HCT116 (cell line): ENCODE results near the gene LRRC70. TPM values are rescaled to one million over a fixed set of nuclear protein-coding genes. Genes with fewer than 3 reads are reported as not detected.

Source experiments
- ATAC-seq: fragments of 200-7000 bp; cut with Tn5 transposase; 2 replicates; pipeline ENCODE4 v1.9.1; 2020; ENCODE audit warnings: mild to moderate bottlenecking, moderate library complexity
- BruUV-seq: library from RNA; stranded (reverse); fragments of 400-500 nt; replicated peaks from 2 replicates; lab custom pipeline; 2021; lab: Mats Ljungman, UMichigan
- CTCF ChIA-PET: fragments of 300-600 bp; sonication (Branson Sonifier 250); formaldehyde crosslinking; loops from one replicate; lab custom pipeline; 2021; ENCODE audit warnings: antibody characterized with exemption; lab: Charles Lee
- POLR2A ChIA-PET: fragments of 300-600, 350-600 bp; sonication (Branson Sonifier 250); formaldehyde crosslinking; loops from one replicate; lab custom pipeline; 2021; ENCODE audit warnings: antibody characterized with exemption; lab: Charles Lee
- RAD21 ChIA-PET, 2 experiments: fragments of 300-600 bp; sonication (Branson Sonifier 250); formaldehyde crosslinking; loops; one replicate each; lab custom pipeline; 2023; ENCODE audit warnings: low total read pairs in 2 of 2; ENCODE audit not compliant: uncharacterized antibody in 2 of 2, unreplicated experiment in 2 of 2, low non-redundant PET in 1 of 2; lab: Charles Lee
- DNase-seq: peaks from one replicate; pipeline ENCODE4 v3.0.0-alpha.2; 2010; ENCODE audit warnings: low read depth, low spot score
- H2AFZ ChIP-seq: fragments of 200-600 bp; shearing (Covaris generic), sonication (generic); 2 replicates; pipeline ENCODE4 v1.6.1; 2017; ENCODE audit warnings: low read depth, mixed run types, mixed read lengths, antibody characterized with exemption, low read length; ENCODE audit not compliant: poor library complexity, severe bottlenecking
- H3K27ac ChIP-seq: 2 replicates; pipeline ENCODE4 v1.5.1; 2012; ENCODE audit warnings: low read depth, low read length
- H3K27me3 ChIP-seq: fragments of 200-600 bp; sonication (generic); 2 replicates; pipeline ENCODE4 v1.6.1; 2016; ENCODE audit warnings: mixed run types, low read length, mixed read lengths; ENCODE audit not compliant: insufficient read depth
- H3K36me3 ChIP-seq, 2 experiments: fragments of 200-500 bp in 1 of 2; fragments of 200-600 bp in 1 of 2; sonication (Bioruptor generic) in 1 of 2; sonication (generic) in 1 of 2; 2 replicates each; pipeline versions ENCODE4 v1.5.1 to v1.6.1; 2014 to 2016; ENCODE audit warnings: low read length in 2 of 2, inconsistent platforms in 1 of 2, mixed read lengths in 1 of 2, mixed run types in 1 of 2; ENCODE audit not compliant: insufficient read depth in 2 of 2, control insufficient read depth in 1 of 2
- H3K4me1 ChIP-seq, 2 experiments: fragments of 200-600 bp in 1 of 2; sonication (generic) in 1 of 2; 2 replicates each; pipeline versions ENCODE4 v1.5.1 to v1.6.1; 2012 to 2017; ENCODE audit warnings: low read length in 2 of 2, inconsistent platforms in 1 of 2, mild to moderate bottlenecking in 1 of 2, mixed read lengths in 1 of 2, mixed run types in 1 of 2, moderate library complexity in 1 of 2; ENCODE audit not compliant: insufficient read depth in 2 of 2, control insufficient read depth in 1 of 2
- H3K4me2 ChIP-seq: fragments of 200-600 bp; sonication (generic); 2 replicates; pipeline ENCODE4 v1.6.1; 2017; ENCODE audit warnings: mixed run types, low read length, mixed read lengths
- H3K4me3 ChIP-seq, 2 experiments: fragments of 200-600 bp in 1 of 2; sonication (generic) in 1 of 2; replicated peaks in 1 of 2; 2 replicates each; pipeline ENCODE4 v1.5.1; 2011 to 2016; ENCODE audit warnings: low read length in 2 of 2, control low read depth in 1 of 2, low read depth in 1 of 2, mild to moderate bottlenecking in 1 of 2, mixed read lengths in 1 of 2, mixed run types in 1 of 2
- H3K79me2 ChIP-seq: fragments of 200-600 bp; sonication (generic); 2 replicates; pipeline ENCODE4 v1.6.1; 2017; ENCODE audit warnings: mild to moderate bottlenecking, mixed run types, low read length, moderate library complexity, mixed read lengths; ENCODE audit not compliant: insufficient read depth
- H3K9ac ChIP-seq: fragments of 200-600 bp; sonication (generic); 2 replicates; pipeline ENCODE4 v1.6.1; 2016; ENCODE audit warnings: low read length, mixed read lengths
- H3K9me2 ChIP-seq: fragments of 200-600 bp; sonication (generic), shearing (Covaris generic); 2 replicates; pipeline ENCODE4 v1.6.1; 2017; ENCODE audit warnings: mixed run types, mild to moderate bottlenecking, moderate library complexity; ENCODE audit not compliant: insufficient read depth
- H3K9me3 ChIP-seq, 2 experiments: fragments of 200-500 bp in 1 of 2; fragments of 200-600 bp in 1 of 2; sonication (Bioruptor generic) in 1 of 2; sonication (generic) in 1 of 2; 2 replicates each; pipeline ENCODE4 v1.6.1; 2014 to 2017; ENCODE audit warnings: low read length in 2 of 2, mixed read lengths in 2 of 2, inconsistent platforms in 1 of 2, low read depth in 1 of 2, mild to moderate bottlenecking in 1 of 2, mixed run types in 1 of 2, moderate library complexity in 1 of 2; ENCODE audit not compliant: control insufficient read depth in 1 of 2, insufficient read depth in 1 of 2
- H4K20me1 ChIP-seq: fragments of 200-600 bp; sonication (generic), shearing (Covaris generic); 2 replicates; pipeline ENCODE4 v1.6.1; 2017; ENCODE audit warnings: mixed run types, mild to moderate bottlenecking, moderate library complexity; ENCODE audit not compliant: insufficient read depth
- CBX3 ChIP-seq: IDR thresholded peaks from 2 replicates; pipeline ENCODE4 v1.6.1; 2012; ENCODE audit warnings: low read depth
- CEBPB ChIP-seq: IDR thresholded peaks from 2 replicates; pipeline ENCODE4 v1.6.1; 2012; ENCODE audit warnings: low read depth
- EGR1 ChIP-seq: IDR thresholded peaks from 2 replicates; pipeline ENCODE4 v1.6.1; 2012; ENCODE audit warnings: low read depth
- ELF1 ChIP-seq: IDR thresholded peaks from 2 replicates; pipeline ENCODE4 v1.6.1; 2012; ENCODE audit warnings: low read depth, borderline replicate concordance
- EZH2phosphoT487 ChIP-seq: fragments of 200-600 bp; IDR thresholded peaks from 2 replicates; pipeline ENCODE4 v1.6.1; 2018; ENCODE audit warnings: antibody characterized with exemption, borderline replicate concordance
- FOSL1 ChIP-seq: IDR thresholded peaks from 2 replicates; pipeline ENCODE4 v1.6.1; 2012; ENCODE audit warnings: low read depth
- JUND ChIP-seq: IDR thresholded peaks from 2 replicates; pipeline ENCODE4 v1.6.1; 2012
- MAX ChIP-seq: IDR thresholded peaks from 2 replicates; pipeline ENCODE4 v1.6.1; 2012
- POLR2A ChIP-seq: IDR thresholded peaks from 2 replicates; pipeline ENCODE4 v1.7.0; 2011; ENCODE audit warnings: borderline replicate concordance; ENCODE audit not compliant: insufficient read depth, insufficient read length; ENCODE audit errors: extremely low read depth
- POLR2AphosphoS5 ChIP-seq: IDR thresholded peaks from 2 replicates; pipeline ENCODE4 v1.6.1; 2011; ENCODE audit warnings: mild to moderate bottlenecking, low read depth, low read length, moderate library complexity
- RAD21 ChIP-seq: IDR thresholded peaks from 2 replicates; pipeline ENCODE4 v1.6.1; 2012; ENCODE audit warnings: low read depth, mild to moderate bottlenecking
- SIN3A ChIP-seq: IDR thresholded peaks from 2 replicates; pipeline ENCODE4 v1.6.1; 2012; ENCODE audit warnings: low read depth
- SRF ChIP-seq: IDR thresholded peaks from 2 replicates; pipeline ENCODE4 v1.6.1; 2012; ENCODE audit warnings: low read depth
- TCF7L2 ChIP-seq: IDR thresholded peaks from 2 replicates; pipeline ENCODE4 v1.7.0; 2011; ENCODE audit warnings: borderline replicate concordance, inconsistent platforms; ENCODE audit not compliant: insufficient read depth, insufficient read length; ENCODE audit errors: extremely low read depth
- ZBTB33 ChIP-seq: IDR thresholded peaks from 2 replicates; pipeline ENCODE4 v1.6.1; 2011; ENCODE audit warnings: mild to moderate bottlenecking, low read length, moderate library complexity; ENCODE audit not compliant: insufficient replicate concordance; ENCODE audit errors: extremely low read depth
- ZFX ChIP-seq: fragments of 450-650 bp; IDR thresholded peaks from 2 replicates; pipeline ENCODE4 v1.6.1; 2017
- intact Hi-C: fragments of 100-400 bp; cut with micrococcal nuclease; formaldehyde crosslinking; loops from 2 replicates; pipeline ENCODE4 v1.10.0; 2022
- total RNA-seq: library from RNA; stranded (reverse); gene quantifications from one replicate; pipeline ENCODE4 v1.2.1, GENCODE V29; 2021; ENCODE audit not compliant: unreplicated experiment
- TF ChIP-seq, protein P1 (sequence below), 3 experiments: fragments of 200-600 bp in 1 of 3; sonication (generic) in 1 of 3; IDR thresholded peaks in 2 of 3; conservative IDR thresholded peaks in 1 of 3; 2 replicates each; pipeline ENCODE4 v1.5.1; 2012 to 2017; ENCODE audit warnings: low read depth in 2 of 3, low read length in 2 of 3, antibody characterized with exemption in 1 of 3, borderline replicate concordance in 1 of 3, control low read depth in 1 of 3, mild to moderate bottlenecking in 1 of 3, mixed read lengths in 1 of 3, mixed run types in 1 of 3, moderate library complexity in 1 of 3; ENCODE audit not compliant: insufficient read depth in 1 of 3
- TF ChIP-seq, protein P2 (sequence below): IDR thresholded peaks from 2 replicates; pipeline ENCODE4 v1.6.1; 2012; ENCODE audit warnings: low read depth

LRRC70 gene
- total RNA-seq, 1 experiment from 2014 or later = 0.37 TPM

GRCh38 chr5:62577488-62577887 lies 1.1 kb upstream of the LRRC70 start:
- Histone ChIP-seq H3K4me2 (no peak overlapping the region), H3K4me1 (no peaks in the 10 kb centered on the region), H3K79me2 (no peaks in the 10 kb centered on the region), H3K9ac (no peak overlapping the region), H3K27me3 (no peaks in the 10 kb centered on the region), H4K20me1 (no peaks in the 10 kb centered on the region), H3K36me3 (no peaks in the 10 kb centered on the region), H2AFZ (no peak overlapping the region), H3K27ac (no peak overlapping the region)
- no TSS peak for BruUV-seq
- DNase-seq = no peak
- ChIA-PET CTCF (no interaction called here), POLR2A (no interaction called here), RAD21 (no interaction called here)
- TF ChIP-seq FOSL1 (no peak), MAX (no peak), SIN3A (no peak), ZFX (no peak), CEBPB (no peak), CBX3 (no peak), TCF7L2 (no peak), SRF (no peak), POLR2A (no peak), JUND (no peak), ELF1 (no peak), RAD21 (no peak), EZH2phosphoT487 (no peak), POLR2AphosphoS5 (no peak), ZBTB33 (no peak), EGR1 (no peak)
- TF ChIP-seq, protein P1, sequence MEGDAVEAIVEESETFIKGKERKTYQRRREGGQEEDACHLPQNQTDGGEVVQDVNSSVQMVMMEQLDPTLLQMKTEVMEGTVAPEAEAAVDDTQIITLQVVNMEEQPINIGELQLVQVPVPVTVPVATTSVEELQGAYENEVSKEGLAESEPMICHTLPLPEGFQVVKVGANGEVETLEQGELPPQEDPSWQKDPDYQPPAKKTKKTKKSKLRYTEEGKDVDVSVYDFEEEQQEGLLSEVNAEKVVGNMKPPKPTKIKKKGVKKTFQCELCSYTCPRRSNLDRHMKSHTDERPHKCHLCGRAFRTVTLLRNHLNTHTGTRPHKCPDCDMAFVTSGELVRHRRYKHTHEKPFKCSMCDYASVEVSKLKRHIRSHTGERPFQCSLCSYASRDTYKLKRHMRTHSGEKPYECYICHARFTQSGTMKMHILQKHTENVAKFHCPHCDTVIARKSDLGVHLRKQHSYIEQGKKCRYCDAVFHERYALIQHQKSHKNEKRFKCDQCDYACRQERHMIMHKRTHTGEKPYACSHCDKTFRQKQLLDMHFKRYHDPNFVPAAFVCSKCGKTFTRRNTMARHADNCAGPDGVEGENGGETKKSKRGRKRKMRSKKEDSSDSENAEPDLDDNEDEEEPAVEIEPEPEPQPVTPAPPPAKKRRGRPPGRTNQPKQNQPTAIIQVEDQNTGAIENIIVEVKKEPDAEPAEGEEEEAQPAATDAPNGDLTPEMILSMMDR (IDR thresholded peaks at IDR 0.05 in 2 of 3, conservative IDR thresholded peaks at IDR 0.05 in 1 of 3; ENCODE audit: borderline replicate concordance in 1 of 3, insufficient read depth in 1 of 3, low read depth in 2 of 3, low read length in 2 of 3) = no peak
- TF ChIP-seq, protein P2, sequence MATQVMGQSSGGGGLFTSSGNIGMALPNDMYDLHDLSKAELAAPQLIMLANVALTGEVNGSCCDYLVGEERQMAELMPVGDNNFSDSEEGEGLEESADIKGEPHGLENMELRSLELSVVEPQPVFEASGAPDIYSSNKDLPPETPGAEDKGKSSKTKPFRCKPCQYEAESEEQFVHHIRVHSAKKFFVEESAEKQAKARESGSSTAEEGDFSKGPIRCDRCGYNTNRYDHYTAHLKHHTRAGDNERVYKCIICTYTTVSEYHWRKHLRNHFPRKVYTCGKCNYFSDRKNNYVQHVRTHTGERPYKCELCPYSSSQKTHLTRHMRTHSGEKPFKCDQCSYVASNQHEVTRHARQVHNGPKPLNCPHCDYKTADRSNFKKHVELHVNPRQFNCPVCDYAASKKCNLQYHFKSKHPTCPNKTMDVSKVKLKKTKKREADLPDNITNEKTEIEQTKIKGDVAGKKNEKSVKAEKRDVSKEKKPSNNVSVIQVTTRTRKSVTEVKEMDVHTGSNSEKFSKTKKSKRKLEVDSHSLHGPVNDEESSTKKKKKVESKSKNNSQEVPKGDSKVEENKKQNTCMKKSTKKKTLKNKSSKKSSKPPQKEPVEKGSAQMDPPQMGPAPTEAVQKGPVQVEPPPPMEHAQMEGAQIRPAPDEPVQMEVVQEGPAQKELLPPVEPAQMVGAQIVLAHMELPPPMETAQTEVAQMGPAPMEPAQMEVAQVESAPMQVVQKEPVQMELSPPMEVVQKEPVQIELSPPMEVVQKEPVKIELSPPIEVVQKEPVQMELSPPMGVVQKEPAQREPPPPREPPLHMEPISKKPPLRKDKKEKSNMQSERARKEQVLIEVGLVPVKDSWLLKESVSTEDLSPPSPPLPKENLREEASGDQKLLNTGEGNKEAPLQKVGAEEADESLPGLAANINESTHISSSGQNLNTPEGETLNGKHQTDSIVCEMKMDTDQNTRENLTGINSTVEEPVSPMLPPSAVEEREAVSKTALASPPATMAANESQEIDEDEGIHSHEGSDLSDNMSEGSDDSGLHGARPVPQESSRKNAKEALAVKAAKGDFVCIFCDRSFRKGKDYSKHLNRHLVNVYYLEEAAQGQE = no peak
- TF ChIP-seq, all 23 proteins: peak for 0
- H3K9me3 ChIP-seq = no peaks in the 10 kb centered on the region
- intact Hi-C loops = no loop called here
- no peak for ATAC-seq
- H3K9me2 ChIP-seq = no peaks in the 10 kb centered on the region
- no peak overlapping the region for H3K4me3 ChIP-seq
